Measurements from ENCODE around the gene GDAP2. TPM values are rescaled to one million over a fixed set of nuclear protein-coding genes. Genes with fewer than 3 reads are reported as not detected.

GDAP2 gene
- total RNA-seq, 3 donors from 2014 or later, result 28.5 to 39.7 (median 36.1) TPM

GRCh38 chr1:117967477-117967876 lies 38.1 kb upstream of the GDAP2 start:
- H3K4me3 ChIP-seq, result no peak overlapping the region
- no peaks in the 10 kb centered on the region for H3K9me3 ChIP-seq
- no peak for TF ChIP-seq POLR2A (IDR thresholded peaks at IDR 0.05)
- TF ChIP-seq POLR2AphosphoS5 (IDR thresholded peaks at IDR 0.05), result no peak
- no peak for TF ChIP-seq CTCF (IDR thresholded peaks at IDR 0.05)
- H3K36me3 ChIP-seq, result no peaks in the 10 kb centered on the region
- H3K27ac ChIP-seq, result no peak overlapping the region
- no peaks in the 10 kb centered on the region for H3K4me1 ChIP-seq
- H3K27me3 ChIP-seq, result no peaks in the 10 kb centered on the region
- intact Hi-C loops (cut with DNase I; ENCODE audit: low total_unique reads), result no loop called here
- no peak for DNase-seq (ENCODE audit: low spot score in 2 of 2)

GRCh38 chr1:117964290-117965038 lies 35.0 kb upstream of the GDAP2 start:
- no peak overlapping the region for H3K27ac ChIP-seq
- intact Hi-C loops (cut with DNase I; ENCODE audit: low total_unique reads), result no loop called here

GRCh38 chr1:117959364-117959763 lies 29.9 kb upstream of the GDAP2 start:
- Histone ChIP-seq H3K27me3 (no peaks in the 10 kb centered on the region), H3K9me3 (no peaks in the 10 kb centered on the region), H3K36me3 (peaks cover 11% of the 10 kb centered on the region), H3K4me3 (no peak overlapping the region), H3K4me1 (no peaks in the 10 kb centered on the region), H3K27ac (no peak overlapping the region)
- no peak for DNase-seq (ENCODE audit: low spot score in 2 of 2)
- no peak for TF ChIP-seq POLR2A (IDR thresholded peaks at IDR 0.05)
- TF ChIP-seq POLR2AphosphoS5 (IDR thresholded peaks at IDR 0.05), result no peak
- no peak for TF ChIP-seq CTCF (IDR thresholded peaks at IDR 0.05)
- intact Hi-C loops (cut with DNase I; ENCODE audit: low total_unique reads), result no loop called here

More at GRCh38 chr1:117964290-117965038, 35.0 kb upstream of the GDAP2 start:
- H3K9me3 ChIP-seq, result no peaks in the 10 kb centered on the region
- H3K36me3 ChIP-seq, result no peaks in the 10 kb centered on the region
- H3K27me3 ChIP-seq, result no peaks in the 10 kb centered on the region
- no peak for DNase-seq (ENCODE audit: low spot score in 2 of 2)
- no peak overlapping the region for H3K4me3 ChIP-seq
- H3K4me1 ChIP-seq, result no peaks in the 10 kb centered on the region
- no peak for TF ChIP-seq POLR2A (IDR thresholded peaks at IDR 0.05)
- TF ChIP-seq CTCF (IDR thresholded peaks at IDR 0.05), result no peak
- no peak for TF ChIP-seq POLR2AphosphoS5 (IDR thresholded peaks at IDR 0.05)

- Histone ChIP-seq H3K27ac (no peak overlapping the region), H3K4me1 (no peaks in the 10 kb centered on the region), H3K36me3 (peaks cover 28% of the 10 kb centered on the region), H3K9me3 (no peaks in the 10 kb centered on the region), H3K4me3 (no peak overlapping the region), H3K27me3 (no peaks in the 10 kb centered on the region)
- intact Hi-C loops (cut with DNase I; ENCODE audit: low total_unique reads), result no loop called here
- DNase-seq (ENCODE audit: low spot score in 2 of 2), result no peak
- TF ChIP-seq POLR2AphosphoS5 (IDR thresholded peaks at IDR 0.05), result no peak
- TF ChIP-seq POLR2A (IDR thresholded peaks at IDR 0.05), result no peak
- TF ChIP-seq CTCF (IDR thresholded peaks at IDR 0.05), result no peak
These were observed 23.0 kb upstream of the GDAP2 start for GRCh38 chr1:117952386-117952785.

- Histone ChIP-seq H3K4me1 (no peaks in the 10 kb centered on the region), H3K9me3 (no peaks in the 10 kb centered on the region), H3K27me3 (no peaks in the 10 kb centered on the region), H3K4me3 (no peak overlapping the region), H3K36me3 (peaks cover 8% of the 10 kb centered on the region), H3K27ac (no peak overlapping the region)
- no peak for TF ChIP-seq POLR2A (IDR thresholded peaks at IDR 0.05)
- TF ChIP-seq CTCF (IDR thresholded peaks at IDR 0.05), result no peak
- no peak for TF ChIP-seq POLR2AphosphoS5 (IDR thresholded peaks at IDR 0.05)
- DNase-seq (ENCODE audit: low spot score in 2 of 2), result no peak
- intact Hi-C loops (cut with DNase I; ENCODE audit: low total_unique reads), result no loop called here
These were observed 12.9 kb upstream of the GDAP2 start for GRCh38 chr1:117942293-117942692.

Measured in breast epithelium (tissue), 4 donors.